Neural cell (in vitro differentiated cells): ENCODE measurements around the gene ZXDC. TPM values are rescaled to one million over a fixed set of nuclear protein-coding genes. Genes with fewer than 3 reads are reported as not detected.

Experiments used
- H2AFZ ChIP-seq: fragments of 200-600, 300-800 bp; sonication (generic), shearing (Covaris generic); 2 replicates; pipeline ENCODE4 v1.6.0; 2014; ENCODE audit warnings: low read depth, mild to moderate bottlenecking, antibody characterized with exemption, low read length, moderate library complexity
- H3F3A ChIP-seq: fragments of 200-600 bp; shearing (Covaris generic); 2 replicates; pipeline ENCODE4 v1.6.1; 2016; ENCODE audit warnings: mild to moderate bottlenecking, moderate library complexity, mixed read lengths, antibody characterized with exemption, low read length; ENCODE audit not compliant: insufficient read depth, poor library complexity, severe bottlenecking
- H3K27ac ChIP-seq: fragments of 200-600, 300-800 bp; sonication (generic), shearing (Covaris generic); 2 replicates; pipeline ENCODE4 v1.5.1; 2014; ENCODE audit warnings: mild to moderate bottlenecking, low read length, moderate library complexity
- H3K27me3 ChIP-seq: fragments of 300-800, 200-600 bp; sonication (generic), shearing (Covaris generic); 2 replicates; pipeline ENCODE4 v1.6.0; 2014; ENCODE audit warnings: mild to moderate bottlenecking, low read depth, low read length, moderate library complexity; ENCODE audit not compliant: insufficient read depth
- H3K36me3 ChIP-seq: fragments of 300-800, 200-600 bp; sonication (generic), shearing (Covaris generic); 2 replicates; pipeline ENCODE4 v1.5.1; 2014; ENCODE audit warnings: mild to moderate bottlenecking, antibody characterized with exemption, low read length, moderate library complexity; ENCODE audit not compliant: insufficient read depth
- H3K4me2 ChIP-seq: fragments of 300-800, 200-600 bp; sonication (generic), shearing (Covaris generic); 2 replicates; pipeline ENCODE4 v1.6.0; 2014; ENCODE audit warnings: mild to moderate bottlenecking, low read length
- H3K4me3 ChIP-seq: fragments of 300-800, 200-600 bp; sonication (generic), shearing (Covaris generic); 2 replicates; pipeline ENCODE4 v1.5.1; 2014; ENCODE audit warnings: mild to moderate bottlenecking, low read length, moderate library complexity
- H3K79me2 ChIP-seq: fragments of 200-600 bp; shearing (Covaris generic); replicated peaks from 2 replicates; pipeline ENCODE4 v1.6.0; 2014; ENCODE audit warnings: mild to moderate bottlenecking, low read length, moderate library complexity; ENCODE audit not compliant: insufficient read depth
- H3K9ac ChIP-seq: fragments of 300-800, 200-600 bp; sonication (generic), shearing (Covaris generic); 2 replicates; pipeline ENCODE4 v1.6.1; 2016; ENCODE audit warnings: mild to moderate bottlenecking, low read length, mixed read lengths
- H3K9me2 ChIP-seq: fragments of 200-600 bp; shearing (Covaris generic); 2 replicates; pipeline ENCODE4 v1.6.1; 2016; ENCODE audit warnings: mild to moderate bottlenecking, low read length, mixed read lengths; ENCODE audit not compliant: insufficient read depth
- H3K9me3 ChIP-seq: fragments of 200-600, 300-800 bp; sonication (generic), shearing (Covaris generic); 2 replicates; pipeline ENCODE4 v1.6.1; 2016; ENCODE audit warnings: mild to moderate bottlenecking, mixed run types, low read length, moderate library complexity, mixed read lengths
- H4K20me1 ChIP-seq: fragments of 200-600 bp; shearing (Covaris generic); 2 replicates; pipeline ENCODE4 v1.6.1; 2016; ENCODE audit warnings: mild to moderate bottlenecking, mixed run types; ENCODE audit not compliant: insufficient read depth
- EP300 ChIP-seq: fragments of 450-650 bp; conservative IDR thresholded peaks from 2 replicates; pipeline ENCODE4 v1.6.1; 2014; ENCODE audit warnings: antibody characterized with exemption, mild to moderate bottlenecking, moderate library complexity; ENCODE audit not compliant: poor library complexity, severe bottlenecking
- EZH2 ChIP-seq: fragments of 200-600, 300-800 bp; shearing (Covaris generic), sonication (generic); IDR thresholded peaks from 2 replicates; pipeline ENCODE4 v1.6.1; 2014; ENCODE audit warnings: antibody characterized with exemption, low read length, borderline replicate concordance, mild to moderate bottlenecking; ENCODE audit not compliant: insufficient read depth, poor library complexity, severe bottlenecking
- MXI1 ChIP-seq: fragments of 450-650 bp; conservative IDR thresholded peaks from 2 replicates; pipeline ENCODE4 v1.6.1; 2014; ENCODE audit warnings: antibody characterized with exemption, mild to moderate bottlenecking; ENCODE audit not compliant: poor library complexity, severe bottlenecking
- POLR2AphosphoS5 ChIP-seq: IDR thresholded peaks from 2 replicates; pipeline ENCODE4 v1.6.1; 2012
- RAD21 ChIP-seq: fragments of 450-650 bp; conservative IDR thresholded peaks from 2 replicates; pipeline ENCODE4 v1.6.1; 2014; ENCODE audit warnings: antibody characterized with exemption, mild to moderate bottlenecking, moderate library complexity
- SMC3 ChIP-seq: fragments of 450-650 bp; conservative IDR thresholded peaks from 2 replicates; pipeline ENCODE4 v1.6.1; 2014; ENCODE audit warnings: antibody characterized with exemption, mild to moderate bottlenecking, moderate library complexity; ENCODE audit not compliant: poor library complexity
- TAF1 ChIP-seq: IDR thresholded peaks from 2 replicates; pipeline ENCODE4 v1.6.1; 2012; ENCODE audit warnings: low read depth
- polyA plus RNA-seq: library from polyadenylated mRNA; depleted of rRNA; stranded (reverse); fragments of >200 nt; gene quantifications from 2 replicates; pipeline ENCODE4 v1.2.3, GENCODE V29; 2014
- TF ChIP-seq, protein P1 (sequence below): fragments of 450-650 bp; IDR thresholded peaks from 2 replicates; pipeline ENCODE4 v1.5.1; 2014; ENCODE audit warnings: antibody characterized with exemption, mild to moderate bottlenecking, moderate library complexity; ENCODE audit not compliant: poor library complexity, severe bottlenecking
- TF ChIP-seq, protein P2 (sequence below): IDR thresholded peaks from 2 replicates; pipeline ENCODE4 v1.6.1; 2012; ENCODE audit warnings: borderline replicate concordance

Gene ZXDC
- polyA plus RNA-seq, 1 donor from 2014 or later, result 22.2 TPM

DNA sequence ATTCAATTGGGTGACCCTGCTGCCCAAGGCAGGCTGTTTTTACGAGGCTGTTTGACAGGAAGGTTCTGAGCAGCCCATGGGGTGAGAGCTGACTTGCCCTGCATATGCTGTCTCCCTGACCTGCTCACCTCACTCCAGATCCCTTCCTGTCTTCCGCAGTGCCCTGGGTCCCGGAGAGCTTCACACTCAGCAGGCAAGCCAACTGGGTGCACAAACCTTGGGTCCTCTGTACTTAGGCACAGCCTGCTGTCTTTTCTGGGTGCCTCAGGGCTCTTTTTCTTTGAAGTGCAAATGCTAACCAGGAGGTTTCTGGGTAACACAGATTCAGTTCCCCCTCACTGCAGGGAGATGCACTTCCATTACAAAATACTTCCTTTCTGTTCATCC is 32.8 kb downstream of the ZXDC start:
- no peaks in the 10 kb centered on the region for H3F3A ChIP-seq
- H3K9ac ChIP-seq, result no peak overlapping the region
- H3K79me2 ChIP-seq, result no peaks in the 10 kb centered on the region
- no peaks in the 10 kb centered on the region for H3K9me3 ChIP-seq
- H4K20me1 ChIP-seq, result no peaks in the 10 kb centered on the region
- H3K4me3 ChIP-seq, result no peak overlapping the region
- no peaks in the 10 kb centered on the region for H3K27me3 ChIP-seq
- H3K27ac ChIP-seq, result no peak overlapping the region
- no peaks in the 10 kb centered on the region for H3K9me2 ChIP-seq
- TF ChIP-seq POLR2AphosphoS5, result no peak
- TF ChIP-seq MXI1, result no peak
- TF ChIP-seq, protein P1, sequence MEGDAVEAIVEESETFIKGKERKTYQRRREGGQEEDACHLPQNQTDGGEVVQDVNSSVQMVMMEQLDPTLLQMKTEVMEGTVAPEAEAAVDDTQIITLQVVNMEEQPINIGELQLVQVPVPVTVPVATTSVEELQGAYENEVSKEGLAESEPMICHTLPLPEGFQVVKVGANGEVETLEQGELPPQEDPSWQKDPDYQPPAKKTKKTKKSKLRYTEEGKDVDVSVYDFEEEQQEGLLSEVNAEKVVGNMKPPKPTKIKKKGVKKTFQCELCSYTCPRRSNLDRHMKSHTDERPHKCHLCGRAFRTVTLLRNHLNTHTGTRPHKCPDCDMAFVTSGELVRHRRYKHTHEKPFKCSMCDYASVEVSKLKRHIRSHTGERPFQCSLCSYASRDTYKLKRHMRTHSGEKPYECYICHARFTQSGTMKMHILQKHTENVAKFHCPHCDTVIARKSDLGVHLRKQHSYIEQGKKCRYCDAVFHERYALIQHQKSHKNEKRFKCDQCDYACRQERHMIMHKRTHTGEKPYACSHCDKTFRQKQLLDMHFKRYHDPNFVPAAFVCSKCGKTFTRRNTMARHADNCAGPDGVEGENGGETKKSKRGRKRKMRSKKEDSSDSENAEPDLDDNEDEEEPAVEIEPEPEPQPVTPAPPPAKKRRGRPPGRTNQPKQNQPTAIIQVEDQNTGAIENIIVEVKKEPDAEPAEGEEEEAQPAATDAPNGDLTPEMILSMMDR, result no peak
- H2AFZ ChIP-seq, result no peak overlapping the region
- H3K4me2 ChIP-seq, result no peak overlapping the region
- H3K36me3 ChIP-seq, result no peaks in the 10 kb centered on the region

DNA sequence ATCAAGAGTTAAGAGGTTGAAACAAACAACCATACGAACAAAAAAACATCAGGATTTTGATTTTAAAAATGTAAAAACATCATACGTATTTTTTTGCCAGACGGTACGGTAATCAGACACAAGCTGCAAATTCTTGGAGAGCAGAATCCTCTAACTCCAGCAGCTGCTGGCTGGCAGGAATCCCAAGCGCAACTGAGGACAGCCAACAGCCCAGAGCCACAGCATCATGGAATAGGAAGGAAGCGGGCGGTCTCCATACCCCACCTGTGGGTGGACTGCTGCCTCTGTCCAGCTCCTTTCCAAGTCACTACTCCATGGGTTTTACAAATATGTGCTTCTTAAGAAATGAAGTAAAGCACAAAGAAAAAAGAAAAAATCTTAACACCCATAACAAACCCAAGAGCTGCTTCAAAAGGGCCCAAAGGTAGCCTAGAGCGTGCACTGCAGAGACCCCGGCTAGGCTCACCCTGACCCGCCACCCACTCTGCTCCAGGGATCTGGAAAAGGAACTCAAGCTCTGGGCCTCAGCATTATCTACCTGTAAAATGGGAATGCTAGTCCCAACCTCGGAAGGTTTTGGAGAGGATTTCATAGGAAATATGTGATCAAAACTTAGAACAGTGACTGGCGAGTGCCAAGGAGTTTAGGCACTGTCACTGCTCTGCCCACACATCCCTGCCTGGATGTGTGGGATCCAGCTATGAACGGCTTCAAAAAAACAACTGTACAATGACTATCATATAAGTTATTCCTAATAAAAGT is 33.4 kb downstream of the ZXDC start:
- H3K4me3 ChIP-seq, result no peak overlapping the region
- H3K27me3 ChIP-seq, result no peaks in the 10 kb centered on the region
- no peak overlapping the region for H3K27ac ChIP-seq

More for the DNA sequence above, 33.4 kb downstream of the ZXDC start:
- Histone ChIP-seq H3K36me3 (no peaks in the 10 kb centered on the region), H3K9me2 (no peaks in the 10 kb centered on the region), H3K9ac (no peak overlapping the region), H3K9me3 (no peaks in the 10 kb centered on the region), H4K20me1 (no peaks in the 10 kb centered on the region), H3K4me2 (no peak overlapping the region), H3F3A (no peaks in the 10 kb centered on the region), H2AFZ (no peak overlapping the region), H3K79me2 (no peaks in the 10 kb centered on the region)
- TF ChIP-seq EP300 (no peak), SMC3 (no peak), TAF1 (no peak), MXI1 (no peak), RAD21 (no peak), POLR2AphosphoS5 (no peak), EZH2 (no peak)
- TF ChIP-seq, protein P1, result no peak
- TF ChIP-seq, protein P2, sequence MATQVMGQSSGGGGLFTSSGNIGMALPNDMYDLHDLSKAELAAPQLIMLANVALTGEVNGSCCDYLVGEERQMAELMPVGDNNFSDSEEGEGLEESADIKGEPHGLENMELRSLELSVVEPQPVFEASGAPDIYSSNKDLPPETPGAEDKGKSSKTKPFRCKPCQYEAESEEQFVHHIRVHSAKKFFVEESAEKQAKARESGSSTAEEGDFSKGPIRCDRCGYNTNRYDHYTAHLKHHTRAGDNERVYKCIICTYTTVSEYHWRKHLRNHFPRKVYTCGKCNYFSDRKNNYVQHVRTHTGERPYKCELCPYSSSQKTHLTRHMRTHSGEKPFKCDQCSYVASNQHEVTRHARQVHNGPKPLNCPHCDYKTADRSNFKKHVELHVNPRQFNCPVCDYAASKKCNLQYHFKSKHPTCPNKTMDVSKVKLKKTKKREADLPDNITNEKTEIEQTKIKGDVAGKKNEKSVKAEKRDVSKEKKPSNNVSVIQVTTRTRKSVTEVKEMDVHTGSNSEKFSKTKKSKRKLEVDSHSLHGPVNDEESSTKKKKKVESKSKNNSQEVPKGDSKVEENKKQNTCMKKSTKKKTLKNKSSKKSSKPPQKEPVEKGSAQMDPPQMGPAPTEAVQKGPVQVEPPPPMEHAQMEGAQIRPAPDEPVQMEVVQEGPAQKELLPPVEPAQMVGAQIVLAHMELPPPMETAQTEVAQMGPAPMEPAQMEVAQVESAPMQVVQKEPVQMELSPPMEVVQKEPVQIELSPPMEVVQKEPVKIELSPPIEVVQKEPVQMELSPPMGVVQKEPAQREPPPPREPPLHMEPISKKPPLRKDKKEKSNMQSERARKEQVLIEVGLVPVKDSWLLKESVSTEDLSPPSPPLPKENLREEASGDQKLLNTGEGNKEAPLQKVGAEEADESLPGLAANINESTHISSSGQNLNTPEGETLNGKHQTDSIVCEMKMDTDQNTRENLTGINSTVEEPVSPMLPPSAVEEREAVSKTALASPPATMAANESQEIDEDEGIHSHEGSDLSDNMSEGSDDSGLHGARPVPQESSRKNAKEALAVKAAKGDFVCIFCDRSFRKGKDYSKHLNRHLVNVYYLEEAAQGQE, result no peak
